Ishikawa (cell line): Measurements from ENCODE around the gene FRK.

Source experiments
- CEBPB ChIP-seq: IDR thresholded peaks from 2 replicates; pipeline ENCODE4 v1.6.1; 2012
- CREB1 ChIP-seq: IDR thresholded peaks from 2 replicates; pipeline ENCODE4 v1.6.1; 2012; ENCODE audit warnings: low read depth
- EGR1 ChIP-seq: IDR thresholded peaks from 2 replicates; pipeline ENCODE4 v1.6.1; 2012
- EP300 ChIP-seq: IDR thresholded peaks from 2 replicates; pipeline ENCODE4 v1.6.1; 2012; ENCODE audit warnings: borderline replicate concordance
- FOXM1 ChIP-seq: IDR thresholded peaks from 2 replicates; pipeline ENCODE4 v1.6.1; 2012; ENCODE audit warnings: low read depth, borderline replicate concordance
- NFIC ChIP-seq: IDR thresholded peaks from 2 replicates; pipeline ENCODE4 v1.6.1; 2012
- RAD21 ChIP-seq: IDR thresholded peaks from 2 replicates; pipeline ENCODE4 v1.6.1; 2012; ENCODE audit warnings: low read depth
- TAF1 ChIP-seq: IDR thresholded peaks from 2 replicates; pipeline ENCODE4 v1.6.1; 2012; ENCODE audit warnings: low read depth, mild to moderate bottlenecking
- TCF12 ChIP-seq: IDR thresholded peaks from 2 replicates; pipeline ENCODE4 v1.6.1; 2012; ENCODE audit warnings: low read depth
- YY1 ChIP-seq: IDR thresholded peaks from 2 replicates; pipeline ENCODE4 v1.6.1; 2012; ENCODE audit warnings: low read depth
- ZBTB7A ChIP-seq: IDR thresholded peaks from 2 replicates; pipeline ENCODE4 v1.6.1; 2012; ENCODE audit warnings: low read depth
- TF ChIP-seq, protein P1 (sequence below): IDR thresholded peaks from 2 replicates; pipeline ENCODE4 v1.6.1; 2012
- TF ChIP-seq, protein P2 (sequence below): IDR thresholded peaks from 2 replicates; pipeline ENCODE4 v1.6.1; 2012

DNA sequence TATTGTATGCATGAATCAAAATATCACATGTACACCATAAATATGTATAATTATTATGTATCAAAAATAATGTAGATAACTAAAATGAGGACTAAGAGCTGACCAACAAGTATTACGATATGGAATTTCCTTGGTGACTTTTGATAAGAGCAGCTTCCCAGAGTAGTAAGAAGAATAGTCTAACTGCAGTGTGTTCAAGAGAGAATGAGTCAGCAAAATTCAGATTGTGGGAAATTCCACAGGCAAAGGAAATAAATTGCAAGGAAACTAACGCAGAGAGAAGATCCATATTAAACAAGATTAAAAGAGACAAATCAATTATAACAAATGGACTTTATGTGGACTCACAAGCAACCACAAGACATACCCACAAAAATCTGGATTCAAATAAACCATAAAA is 26.4 kb downstream of the FRK start:
- TF ChIP-seq EP300: no peak
- TF ChIP-seq EGR1: no peak
- no peak for TF ChIP-seq TAF1
- TF ChIP-seq CREB1: no peak
- TF ChIP-seq, protein P1, sequence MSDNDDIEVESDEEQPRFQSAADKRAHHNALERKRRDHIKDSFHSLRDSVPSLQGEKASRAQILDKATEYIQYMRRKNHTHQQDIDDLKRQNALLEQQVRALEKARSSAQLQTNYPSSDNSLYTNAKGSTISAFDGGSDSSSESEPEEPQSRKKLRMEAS: no peak
- TF ChIP-seq, protein P2, sequence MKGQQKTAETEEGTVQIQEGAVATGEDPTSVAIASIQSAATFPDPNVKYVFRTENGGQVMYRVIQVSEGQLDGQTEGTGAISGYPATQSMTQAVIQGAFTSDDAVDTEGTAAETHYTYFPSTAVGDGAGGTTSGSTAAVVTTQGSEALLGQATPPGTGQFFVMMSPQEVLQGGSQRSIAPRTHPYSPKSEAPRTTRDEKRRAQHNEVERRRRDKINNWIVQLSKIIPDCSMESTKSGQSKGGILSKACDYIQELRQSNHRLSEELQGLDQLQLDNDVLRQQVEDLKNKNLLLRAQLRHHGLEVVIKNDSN: no peak
- no peak for TF ChIP-seq FOXM1
- TF ChIP-seq TCF12: no peak
- no peak for TF ChIP-seq RAD21
- no peak for TF ChIP-seq CEBPB
- TF ChIP-seq YY1: no peak
- TF ChIP-seq ZBTB7A: no peak
- TF ChIP-seq NFIC: no peak
